IPS-NIHi11 (cell line): ENCODE data around the gene PPP1R15B.
"Not testable (repeated sequence)": the region's sequence is repeated elsewhere in the genome, so short reads cannot be mapped to it uniquely, and the experiment has no call there.

Source experiments
- DNase-seq: peaks from one replicate; pipeline ENCODE4 v3.0.0; 2012; ENCODE audit warnings: mixed read lengths, low spot score

Gene PPP1R15B

DNA sequence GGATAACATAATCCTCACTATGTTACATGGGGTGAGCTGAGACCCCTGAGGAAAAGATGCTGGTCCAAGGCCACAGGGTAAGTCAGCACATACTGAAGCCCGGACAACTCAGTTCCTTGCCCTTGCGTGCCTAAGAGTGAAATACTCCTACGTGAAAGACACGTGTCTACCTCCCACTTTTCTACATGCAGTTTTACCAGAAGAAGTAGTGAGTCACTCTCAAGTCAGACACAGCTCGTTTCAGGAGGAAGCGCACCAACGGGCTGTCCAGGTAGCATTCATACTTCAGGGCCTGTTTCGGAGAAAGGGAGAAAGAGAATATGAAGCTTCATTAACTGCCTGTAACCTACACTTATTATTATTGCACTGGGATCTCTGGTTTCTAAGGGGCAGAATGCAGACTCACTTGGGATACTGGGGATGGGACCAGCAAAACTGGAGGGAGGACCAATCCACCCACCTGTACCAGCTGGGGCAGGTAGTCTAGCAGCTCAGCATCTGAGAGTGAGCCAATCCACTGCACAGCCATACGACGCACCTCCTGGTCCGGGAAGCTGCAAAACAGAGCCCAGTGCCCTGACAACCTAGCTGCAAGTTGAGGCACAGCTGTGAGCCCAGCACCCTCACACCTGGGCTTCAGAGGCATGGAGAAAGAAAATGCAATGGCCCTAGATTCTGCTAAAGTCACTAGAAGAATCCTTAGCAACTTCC lies 32.4 kb upstream of the PPP1R15B start:
- DNase-seq = no peak

DNA sequence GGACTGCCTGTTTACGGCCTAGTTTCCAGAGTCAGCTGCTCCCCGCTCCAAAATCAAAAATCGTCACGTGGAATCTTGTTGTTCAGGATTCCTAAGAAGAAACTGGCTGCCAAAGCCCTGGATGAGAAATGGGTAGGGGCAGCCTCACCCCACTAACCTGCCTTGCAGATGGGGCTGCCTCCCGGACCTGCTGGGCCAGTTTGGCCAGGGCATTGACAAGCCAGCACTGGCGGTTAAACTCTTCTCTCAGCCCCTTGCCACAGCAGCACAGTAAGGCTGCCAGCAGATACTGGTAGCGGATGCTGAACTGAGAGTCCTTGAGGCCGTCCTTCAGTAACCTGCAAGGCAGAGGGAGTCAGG lies 31.6 kb upstream of the PPP1R15B start:
- no peak for DNase-seq

DNA sequence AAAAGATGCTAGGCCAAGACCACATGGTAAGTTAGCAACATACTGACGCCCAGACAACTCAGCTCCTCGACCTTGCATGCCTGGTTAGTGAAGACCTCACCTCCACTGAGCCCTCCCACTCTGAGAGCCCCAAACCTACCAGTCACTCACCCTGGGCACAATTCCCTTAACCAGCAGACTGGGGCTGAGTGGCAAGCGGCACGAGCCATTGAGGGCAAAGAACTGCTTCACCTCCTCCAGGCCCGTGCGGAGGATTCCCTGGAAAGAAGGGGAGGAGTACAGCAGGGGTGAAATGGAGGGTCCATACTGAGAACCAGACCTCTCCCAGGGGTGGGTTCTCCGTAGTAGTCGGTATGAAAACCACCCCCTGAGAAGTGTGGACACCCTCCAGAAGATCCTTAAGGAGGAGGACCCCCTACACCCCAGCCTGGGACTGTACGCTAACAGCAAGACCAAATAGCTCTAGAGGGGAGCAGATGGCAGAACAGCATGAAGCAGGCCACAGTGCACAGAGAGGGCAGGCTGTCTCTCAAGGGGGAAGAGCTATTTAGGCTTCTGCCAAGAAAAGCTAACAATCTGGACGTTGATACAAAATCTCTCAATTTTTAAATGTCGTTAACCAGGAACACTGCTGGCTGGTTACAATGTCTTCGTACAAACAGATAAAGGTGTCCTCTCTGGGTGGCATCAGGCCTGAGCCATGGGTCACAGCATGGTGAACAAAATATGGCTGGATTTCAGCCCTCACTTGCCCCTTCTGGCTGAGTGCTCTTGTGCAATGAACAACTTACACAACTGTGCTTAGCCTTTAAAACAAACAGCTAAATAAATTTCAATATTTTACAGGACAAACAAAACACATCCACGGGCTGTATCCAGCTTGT lies 31.0 kb upstream of the PPP1R15B start:
- DNase-seq = no peak

DNA sequence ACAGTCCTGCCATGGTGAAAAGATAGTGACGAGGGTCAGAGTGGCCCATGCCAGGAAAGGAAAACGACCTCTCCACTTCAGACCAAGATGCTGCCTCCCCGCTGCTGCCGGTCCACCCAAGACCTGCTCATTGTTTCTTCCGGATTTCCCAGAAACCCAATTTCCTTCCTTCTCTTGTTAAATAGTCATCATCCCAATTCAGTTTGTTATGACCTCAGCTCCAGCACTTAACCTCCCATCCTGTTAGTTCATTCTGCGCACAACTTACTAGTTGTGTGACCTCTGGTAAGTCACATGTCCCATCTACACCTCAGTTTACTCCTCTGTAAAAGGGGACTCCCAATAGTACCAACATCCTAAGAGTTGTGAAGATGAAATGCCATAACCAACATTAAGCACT lies 29.9 kb upstream of the PPP1R15B start:
- no peak for DNase-seq

DNA sequence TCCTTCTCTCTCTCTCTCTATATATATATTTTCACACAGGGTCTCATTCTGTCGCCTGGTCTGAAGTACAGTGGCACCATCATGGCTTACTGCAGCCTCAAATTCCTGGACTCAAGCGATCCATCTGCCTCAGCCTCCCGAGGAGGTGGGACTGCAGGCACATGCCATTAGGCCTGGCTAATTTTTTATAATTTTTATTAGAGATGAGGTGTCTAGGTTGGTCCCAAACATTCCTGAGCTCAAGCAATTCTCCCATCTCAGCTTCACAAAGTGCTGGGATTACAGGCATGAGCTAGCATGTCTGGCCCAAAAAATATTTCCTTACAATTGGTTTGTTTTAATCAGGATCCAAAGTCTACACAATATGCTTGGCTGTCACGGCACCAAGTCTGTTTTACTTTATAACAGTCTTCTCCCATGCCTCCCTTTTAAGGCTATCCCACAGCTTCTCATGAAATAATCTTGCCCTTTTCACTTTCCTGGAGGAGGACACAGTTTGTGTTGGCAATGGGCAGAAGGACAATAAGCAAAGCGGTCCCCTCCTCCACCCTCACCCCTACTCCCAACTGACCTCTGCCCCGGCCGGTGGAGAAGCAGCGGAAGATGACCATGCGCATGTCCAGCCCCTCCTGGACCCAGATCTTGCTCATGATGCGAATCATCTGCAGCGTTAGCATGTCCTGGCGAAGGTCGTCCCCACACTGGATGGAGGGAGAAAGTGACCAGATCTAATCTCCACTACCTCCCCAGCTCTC lies 28.2 kb upstream of the PPP1R15B start:
- no peak for DNase-seq

DNA sequence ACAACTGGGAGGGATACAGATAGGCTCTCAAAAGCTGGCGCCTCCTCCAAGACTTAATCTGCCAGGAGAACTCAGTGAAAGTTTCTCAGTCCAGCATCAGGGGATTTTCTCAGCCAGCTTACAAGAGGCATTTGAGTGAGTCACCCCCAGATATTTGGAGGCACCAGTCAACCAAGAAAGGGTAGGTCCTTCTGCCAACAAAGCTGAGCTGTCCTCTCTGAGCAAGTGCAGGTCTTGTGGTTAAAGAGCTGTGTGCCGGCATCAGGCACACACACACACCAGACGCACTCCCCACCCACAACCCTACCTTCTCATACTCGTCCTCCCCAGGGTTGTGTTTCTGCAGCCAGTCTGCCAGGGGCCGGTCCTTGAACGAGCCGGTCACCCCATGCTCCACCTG lies 27.0 kb upstream of the PPP1R15B start:
- DNase-seq = no peak

DNA sequence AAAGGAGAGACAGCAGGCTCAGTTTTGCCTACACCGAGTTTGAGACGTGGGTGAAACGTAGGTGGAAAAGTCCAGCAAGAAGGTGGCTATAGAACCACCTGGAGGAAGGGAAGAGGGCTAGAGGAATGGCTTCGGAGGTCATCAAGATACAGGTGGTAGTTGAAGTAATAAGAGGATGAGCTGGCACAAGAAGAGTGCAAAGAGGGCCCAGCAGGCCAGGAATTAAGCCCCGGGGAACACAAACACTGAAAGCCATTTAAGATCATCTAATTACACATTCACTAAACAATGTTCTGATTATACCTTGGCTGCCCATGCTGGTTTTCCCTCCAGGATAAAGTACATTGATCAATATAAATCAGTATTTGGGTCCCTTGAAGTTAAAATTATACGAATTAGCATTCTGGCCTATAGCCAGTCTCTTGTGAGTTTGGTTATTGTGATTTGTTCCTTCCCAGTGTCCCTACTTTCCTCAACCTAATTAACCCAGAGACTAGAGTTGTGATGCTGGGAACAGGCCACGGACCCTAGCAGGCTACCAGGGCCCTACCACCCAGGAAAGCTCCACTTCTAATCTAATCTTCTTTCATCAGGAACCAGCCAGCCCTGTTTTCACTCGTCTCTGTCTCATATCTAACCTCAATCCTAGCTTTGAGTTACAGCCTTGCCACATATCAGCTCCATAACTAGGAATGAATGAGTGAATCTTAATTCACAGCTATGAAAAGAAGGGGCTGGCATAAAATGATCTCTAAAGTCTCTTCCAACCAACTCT lies 26.4 kb upstream of the PPP1R15B start:
- no peak for DNase-seq

DNA sequence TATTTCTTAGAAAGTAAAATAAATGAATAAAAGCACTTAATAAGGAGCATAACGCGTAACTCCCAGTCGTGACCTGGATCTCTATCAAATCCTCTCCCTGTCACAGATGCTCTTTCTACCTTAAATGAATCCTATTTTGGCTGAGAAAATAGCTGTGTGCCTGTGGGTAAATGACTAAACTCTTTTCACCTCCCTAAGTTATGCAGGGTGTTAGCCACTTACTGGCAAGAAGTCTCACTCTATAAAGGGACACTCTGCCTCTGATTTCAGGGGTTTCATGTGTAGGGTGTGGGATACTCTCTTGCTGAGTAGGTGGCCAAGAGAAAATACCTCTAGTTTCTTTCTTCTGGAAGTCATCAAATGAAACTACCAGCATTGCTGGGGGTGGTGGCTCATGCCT lies 24.3 kb upstream of the PPP1R15B start:
- DNase-seq = no peak

DNA sequence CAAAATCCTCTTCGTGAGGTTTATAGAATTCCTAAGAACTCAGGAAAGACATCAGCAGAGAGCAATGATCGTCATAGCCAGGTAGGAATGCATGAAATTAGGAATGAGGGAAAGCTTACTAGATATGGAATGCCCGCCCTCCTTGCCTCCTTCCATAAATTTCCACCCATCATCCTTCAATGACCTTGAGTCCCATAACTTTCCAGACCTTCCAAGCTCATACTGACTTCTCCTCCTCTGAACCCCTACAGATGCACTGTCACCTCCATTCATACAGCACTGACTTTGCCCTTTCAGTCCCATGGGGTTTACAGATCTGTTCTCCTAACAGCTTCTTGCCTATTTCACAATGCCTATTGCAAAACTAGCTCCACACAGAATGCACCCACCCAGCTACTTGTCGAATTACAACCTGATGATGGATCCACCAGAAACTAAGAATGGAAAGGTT lies 23.8 kb upstream of the PPP1R15B start:
- DNase-seq = no peak

DNA sequence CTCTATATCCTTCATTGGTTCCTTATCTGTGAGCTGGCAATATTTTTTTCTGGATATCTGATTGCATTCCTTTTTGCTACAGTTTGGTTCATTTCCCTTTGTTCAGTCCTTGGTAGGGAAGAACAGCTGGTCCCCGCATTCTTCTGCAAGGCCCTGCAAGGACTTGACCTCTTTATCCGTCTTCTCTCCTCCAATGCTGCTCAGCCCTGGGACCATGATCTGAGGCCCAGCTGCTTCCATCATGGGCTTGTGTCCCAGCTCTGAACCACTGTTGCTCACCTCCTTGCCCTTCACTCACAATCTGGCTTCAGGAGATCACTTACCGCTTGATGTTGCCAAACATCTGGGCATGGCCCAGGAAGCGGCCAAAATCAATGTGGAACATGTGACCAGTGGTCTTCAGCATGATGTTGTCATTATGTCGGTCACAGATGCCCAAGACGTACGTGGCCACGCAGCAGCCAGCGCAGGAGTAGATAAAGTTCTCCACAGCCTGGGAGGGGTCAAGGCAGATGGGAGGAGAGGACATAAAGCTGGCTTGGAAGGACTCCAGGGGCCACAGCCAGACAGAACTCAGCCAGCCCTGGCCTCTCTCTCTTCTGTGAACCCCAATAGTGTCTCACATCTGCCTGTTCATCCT lies 22.6 kb upstream of the PPP1R15B start:
- DNase-seq = no peak

DNA sequence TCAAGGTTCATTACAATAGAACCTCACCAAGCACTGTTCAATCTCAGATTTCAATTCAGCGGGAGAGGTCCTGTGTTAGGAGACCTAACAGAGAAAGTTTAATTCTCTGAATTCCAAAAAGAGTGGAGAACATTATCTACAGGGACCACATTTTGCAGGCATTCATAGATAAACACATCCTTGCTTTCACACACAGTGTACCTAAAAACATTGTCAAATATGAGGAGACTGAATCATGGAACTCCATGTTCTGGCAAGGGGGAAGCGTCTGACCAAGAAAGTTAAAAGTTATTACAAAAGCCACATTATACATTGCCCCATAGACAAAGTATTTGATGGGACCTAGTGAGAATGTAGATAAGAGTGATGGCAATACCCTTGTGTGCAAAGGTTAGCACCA lies 21.1 kb upstream of the PPP1R15B start:
- no peak for DNase-seq

DNA sequence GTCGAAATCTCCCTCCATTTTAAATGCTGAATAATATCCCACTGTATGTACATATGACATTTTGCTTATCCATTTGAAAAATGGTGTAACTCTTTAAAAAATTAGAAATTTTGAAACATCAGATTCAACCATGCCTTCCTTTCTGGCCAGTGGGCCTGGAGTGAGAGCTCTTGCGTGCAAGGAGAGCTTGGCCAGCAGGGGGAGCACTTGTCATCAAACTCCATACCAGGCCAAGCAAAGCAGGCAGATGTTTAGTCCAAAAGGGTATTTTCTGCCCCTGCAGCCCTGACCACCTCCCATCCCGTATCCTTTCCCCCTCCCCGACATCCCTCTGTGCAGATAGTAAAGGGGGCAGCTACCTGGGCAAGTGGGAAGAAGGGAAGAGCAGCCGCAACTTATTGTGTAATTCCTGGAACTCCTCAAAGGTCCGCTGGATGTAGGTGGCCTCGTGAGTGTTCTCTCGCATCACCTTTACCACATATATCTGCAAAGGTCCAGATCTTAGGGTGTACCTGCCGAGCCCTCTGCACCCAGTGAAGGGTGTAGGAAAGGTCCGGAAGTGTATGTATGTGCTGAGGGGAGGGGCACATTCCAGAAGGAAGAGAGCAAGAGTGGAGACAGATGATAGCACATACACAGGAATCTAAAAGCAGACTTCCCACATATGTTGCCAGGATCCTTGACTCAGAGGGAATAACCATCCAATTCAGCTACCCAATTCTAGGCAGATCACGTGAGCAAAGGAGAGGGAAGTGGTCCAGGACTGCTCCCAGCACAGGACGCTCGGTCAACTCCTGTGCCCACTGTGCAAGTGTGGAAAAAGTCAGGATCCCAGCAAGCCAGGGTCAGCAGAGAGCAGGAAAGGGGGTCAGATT lies 19.9 kb upstream of the PPP1R15B start:
- DNase-seq = peak; percentile 87

DNA sequence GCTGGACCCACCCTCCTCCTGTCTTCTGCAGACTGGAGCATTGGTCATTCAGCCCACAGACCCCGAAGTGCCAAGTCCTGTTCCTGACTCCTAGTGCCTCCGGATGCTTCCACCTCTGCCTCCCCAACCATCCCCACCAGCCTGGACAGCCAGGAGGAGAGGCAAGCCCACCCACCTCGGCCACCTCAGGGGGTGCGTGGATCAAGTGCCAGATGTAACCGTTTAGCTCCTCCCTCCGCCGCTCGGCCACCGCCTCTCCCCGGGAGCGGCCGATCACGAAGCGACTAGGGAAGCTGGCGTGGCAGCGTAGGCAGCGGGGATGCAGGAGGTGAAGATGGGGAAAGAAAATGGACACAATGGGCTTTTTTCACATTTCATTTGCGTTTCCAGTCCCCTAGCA lies 18.1 kb upstream of the PPP1R15B start:
- DNase-seq = no peak

DNA sequence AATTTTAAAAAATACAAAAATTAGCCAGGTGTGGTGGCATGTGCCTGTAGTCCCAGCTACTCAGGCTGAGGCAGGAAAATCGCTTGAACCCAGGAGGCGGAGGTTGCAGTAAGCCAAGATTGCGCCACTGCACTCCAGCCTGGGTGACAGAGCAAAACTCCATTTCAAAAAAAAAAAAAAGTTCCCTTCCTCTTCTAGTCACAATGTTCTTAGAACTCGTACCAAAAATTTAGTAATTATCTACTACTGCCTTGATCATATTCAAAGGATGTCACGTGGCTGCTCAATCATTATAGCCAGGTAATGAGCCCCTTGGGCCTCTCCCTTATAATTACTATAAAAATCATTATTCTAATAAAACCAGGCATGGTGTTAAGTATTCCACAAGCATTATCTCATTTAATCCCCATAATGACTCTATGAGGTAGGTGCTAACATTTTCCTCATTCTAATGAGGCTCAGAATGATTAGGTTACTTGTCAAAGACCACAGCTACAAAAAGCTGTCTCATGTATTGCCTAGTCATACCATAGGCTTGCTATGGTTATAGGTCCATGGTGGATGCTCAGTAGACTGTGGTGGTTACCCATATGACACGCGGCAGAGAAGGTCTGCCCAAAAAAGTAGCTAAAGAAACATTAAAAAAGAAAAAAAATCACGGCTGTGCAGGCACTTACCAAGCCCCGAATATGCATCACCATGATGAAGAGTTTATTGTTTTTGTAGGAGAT lies 15.5 kb upstream of the PPP1R15B start:
- no peak for DNase-seq

DNA sequence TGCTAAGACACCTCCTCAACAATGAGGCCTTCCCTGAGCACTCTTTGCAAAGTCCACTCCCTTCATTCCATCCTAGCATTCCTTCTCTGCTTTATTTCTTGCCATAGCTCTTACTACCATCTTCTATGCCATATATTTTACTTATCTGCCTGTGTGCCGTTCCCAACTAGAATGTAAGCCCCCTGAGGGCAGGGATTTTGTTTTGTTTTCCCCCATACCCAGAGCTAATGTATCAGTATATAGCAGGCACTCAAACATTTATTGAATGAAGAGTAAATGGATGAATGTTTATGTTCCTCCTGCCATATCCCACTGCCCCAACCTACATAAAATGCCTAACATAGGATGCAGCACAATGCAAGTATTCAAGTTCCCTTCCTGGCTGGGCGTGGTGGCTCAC lies 14.9 kb upstream of the PPP1R15B start:
- no peak for DNase-seq

DNA sequence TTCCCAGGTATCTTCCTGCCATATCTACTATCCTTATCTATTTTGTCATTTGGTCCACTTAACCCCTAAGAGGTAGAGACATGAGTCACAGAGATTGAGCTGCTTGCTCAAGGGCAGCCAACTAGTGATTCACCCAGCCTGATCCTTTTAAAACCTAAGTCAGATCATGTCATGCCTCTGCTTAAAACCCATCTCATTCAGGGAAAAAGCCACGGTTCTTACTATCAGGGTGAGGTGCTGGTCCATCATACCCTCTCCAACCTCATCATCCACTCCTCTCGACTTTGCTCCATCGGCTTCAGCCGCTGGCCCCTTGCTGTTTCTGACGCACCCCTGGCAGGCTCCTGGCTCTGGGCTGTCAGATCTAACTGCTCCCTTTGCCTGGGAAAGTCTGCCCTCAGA lies 14.4 kb upstream of the PPP1R15B start:
- DNase-seq = no peak

DNA sequence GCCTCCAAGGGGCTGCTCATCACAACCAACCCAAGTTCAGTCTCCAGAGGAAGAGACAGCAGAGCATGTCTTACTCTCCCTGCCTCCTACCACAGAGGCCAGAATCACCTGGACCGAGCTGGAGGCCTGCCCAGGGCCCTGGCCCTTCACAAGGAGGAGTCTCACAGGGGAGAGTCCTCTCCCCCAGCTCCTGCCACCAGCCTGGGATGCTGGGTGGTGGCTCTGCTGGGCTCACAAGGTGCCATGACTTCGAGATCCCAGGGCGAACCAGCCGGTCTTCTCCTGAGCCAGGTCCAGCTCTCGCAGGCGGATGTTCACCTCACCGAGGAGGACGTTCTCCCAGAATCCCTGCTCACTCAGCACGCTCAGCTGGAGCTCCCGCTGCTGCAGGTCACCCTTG lies 13.0 kb upstream of the PPP1R15B start:
- DNase-seq = no peak

DNA sequence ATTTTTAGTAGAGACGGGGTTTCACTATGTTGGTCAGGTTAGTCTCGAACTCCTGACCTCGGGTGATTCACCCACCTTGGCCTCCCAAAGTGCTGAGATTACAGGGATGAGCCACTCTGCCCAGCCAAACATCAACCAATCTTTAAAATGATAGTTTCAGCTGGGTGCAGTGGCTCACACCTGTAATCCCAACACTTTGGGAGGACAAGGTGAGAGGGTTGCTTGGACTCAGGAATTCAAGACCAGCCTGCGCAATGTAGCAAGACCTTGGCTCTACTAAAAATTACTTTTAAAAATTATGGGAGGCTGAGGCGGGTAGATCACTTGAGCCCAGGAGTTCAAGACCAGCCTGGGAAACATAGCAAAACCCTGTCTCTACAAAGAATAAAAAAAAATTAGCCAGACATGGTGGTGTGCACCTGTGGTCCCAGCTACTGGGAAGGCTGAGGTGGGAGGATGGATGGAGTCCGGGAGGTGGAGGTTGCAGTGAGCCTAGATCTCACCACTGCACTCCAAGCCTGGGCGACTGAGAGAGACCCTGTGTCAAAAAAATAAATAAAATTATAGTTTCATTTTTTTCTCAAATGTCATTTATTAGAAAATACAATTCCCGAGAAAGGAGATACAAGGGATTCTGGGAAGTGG lies 10.6 kb upstream of the PPP1R15B start:
- not testable (repeated sequence) for DNase-seq

DNA sequence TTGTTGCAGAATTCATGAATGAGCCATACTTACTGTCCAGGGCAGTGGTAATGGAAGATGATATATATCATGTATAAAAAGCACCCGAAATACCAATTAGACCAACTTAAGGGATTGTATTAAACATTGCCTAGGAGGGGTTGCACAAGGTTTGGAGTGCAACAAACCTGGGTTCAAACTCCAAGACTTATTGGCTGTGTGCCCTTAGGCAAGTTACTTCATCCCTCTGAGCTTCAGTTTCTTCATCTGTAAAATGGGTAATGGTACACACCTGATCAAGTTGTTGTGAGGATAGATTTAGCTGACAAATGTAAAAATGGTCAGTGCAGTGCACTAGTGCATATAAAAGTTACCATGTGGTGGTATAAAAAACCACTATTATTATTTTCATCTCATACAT lies 9.8 kb upstream of the PPP1R15B start:
- DNase-seq = no peak
